Gastrocnemius medialis (tissue), 4 donors: ENCODE data around the gene ATP6V0A1.

ENCODE experiments used
- CTCF ChIP-seq, 5 experiments: fragments of 450-650 bp in 3 of 5; fragments of 200-600 bp in 2 of 5; sonication (generic) in 2 of 5; IDR thresholded peaks in 4 of 5; conservative IDR thresholded peaks in 1 of 5; 1 replicate in 4 of 5; 2 replicates in 1 of 5; pipeline ENCODE4 v1.5.1; 2016 to 2019; ENCODE audit warnings: antibody characterized with exemption in 5 of 5, mild to moderate bottlenecking in 3 of 5, moderate library complexity in 3 of 5
- POLR2A ChIP-seq, 2 donors: fragments of 450-650 bp; IDR thresholded peaks; one replicate each; pipeline ENCODE4 v1.6.1; 2017; ENCODE audit warnings: antibody characterized with exemption in 2 of 2, mild to moderate bottlenecking in 2 of 2, moderate library complexity in 2 of 2

GRCh38 chr17:42548993-42549755 is 90.5 kb downstream of the ATP6V0A1 start:
- TF ChIP-seq CTCF (IDR thresholded peaks at IDR 0.05 in 4 of 5, conservative IDR thresholded peaks at IDR 0.05 in 1 of 5) (no peak), POLR2A (IDR thresholded peaks at IDR 0.05) (no peak)
